Posterior vena cava (tissue), 2 donors: ENCODE measurements around the gene ARHGAP12. TPM values are rescaled to one million over a fixed set of nuclear protein-coding genes. Genes with fewer than 3 reads are reported as not detected.
"Not testable (repeated sequence)": the region's sequence is repeated elsewhere in the genome, so short reads cannot be mapped to it uniquely, and the experiment has no call there.

ENCODE experiments used
- DNase-seq: peaks from one replicate; pipeline ENCODE4 v3.0.0-alpha.2; 2020; ENCODE audit warnings: low spot score
- intact Hi-C, 2 donors: fragments of 100-400 bp; cut with DNase I; formaldehyde crosslinking; loops; one replicate each; pipeline versions ENCODE4 v1.14.1 to v1.14.2; 2022 to 2023
- total RNA-seq, 2 donors: library from RNA; stranded (reverse); fragmentation: NEBNext Ultra II Directional; extraction: Animal tissue kit (Norgen Biotek cat#: 25700); gene quantifications; one replicate each; pipeline ENCODE4 v1.2.1, GENCODE V29; 2021
- donor health status: DM: yes; HTN: yes; CAD: no.
- donor health status: DM: yes; HTN: yes; CAD: no.

ARHGAP12 gene
- total RNA-seq, 2 donors from 2014 or later = 27.6 to 32.6 TPM

DNA sequence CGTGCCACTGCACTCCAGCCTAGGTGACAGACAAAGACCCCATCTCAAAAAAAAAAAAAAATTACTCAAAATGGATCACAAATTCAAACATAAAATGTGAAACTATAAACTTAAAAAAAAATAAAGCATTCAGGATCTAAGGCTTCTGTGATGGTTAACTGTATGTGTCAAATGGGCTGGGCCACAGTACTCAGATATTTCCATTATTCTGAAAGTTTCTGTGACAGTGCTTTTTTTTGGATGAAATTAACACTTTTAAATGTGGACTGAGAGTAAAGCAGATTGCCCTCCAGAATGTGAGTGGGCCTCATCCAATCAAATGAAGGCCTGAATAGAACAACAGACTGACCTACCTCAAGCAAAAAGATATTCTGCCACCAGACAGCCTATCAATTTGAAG lies 26.0 kb downstream of the ARHGAP12 start:
- intact Hi-C loops = no loop called here
- DNase-seq = no peak

GRCh38 chr10:31897506-31897905 lies 31.1 kb downstream of the ARHGAP12 start:
- DNase-seq = no peak
- intact Hi-C loops = no loop called here

DNA sequence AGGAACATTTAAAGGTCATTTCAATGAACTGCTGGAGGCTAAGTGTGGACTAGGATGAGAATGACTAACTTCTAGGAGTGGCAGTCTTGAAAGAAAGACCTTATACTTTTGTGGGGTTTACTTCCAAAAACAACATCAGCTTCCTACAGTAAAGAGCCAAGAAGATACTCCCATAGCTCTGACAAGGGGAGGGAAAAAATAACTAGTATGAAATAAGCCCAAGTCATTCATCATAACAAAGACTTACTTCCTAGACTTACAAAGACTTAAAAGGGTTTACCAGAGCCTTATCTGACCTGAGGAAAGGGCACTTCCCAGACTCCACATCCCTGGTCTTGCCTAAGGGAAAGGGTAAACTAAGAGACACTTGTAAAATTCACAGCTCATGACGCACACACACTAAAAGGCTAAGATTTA lies 31.7 kb downstream of the ARHGAP12 start:
- intact Hi-C loops = no loop called here
- DNase-seq = no peak

- intact Hi-C loops, DNase-seq: not testable (repeated sequence)
Observed at GRCh38 chr10:31895722-31896121, 32.9 kb downstream of the ARHGAP12 start.

DNA sequence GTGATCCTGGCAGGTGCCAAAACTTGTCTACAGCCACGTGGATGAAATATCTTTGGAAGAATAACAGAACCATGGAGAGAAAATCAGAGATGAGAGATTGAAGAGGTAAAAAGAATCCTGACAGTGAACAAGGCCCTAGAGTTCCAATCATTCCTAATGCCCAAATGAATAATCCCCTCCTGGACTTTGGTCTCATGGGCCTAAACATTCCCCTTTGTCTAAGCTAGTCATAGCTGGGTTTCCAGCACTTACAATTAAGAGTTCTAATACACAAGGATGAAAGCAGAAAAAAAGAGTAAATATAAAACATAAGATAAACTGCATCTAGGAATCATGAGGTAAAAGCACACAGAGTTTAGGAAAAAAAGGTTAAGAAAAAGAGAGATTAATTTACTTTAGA lies 40.2 kb downstream of the ARHGAP12 start:
- no peak for DNase-seq
- intact Hi-C loops = no loop called here

- intact Hi-C loops = no loop called here
- DNase-seq = no peak
Observed at GRCh38 chr10:31887850-31888249, 40.8 kb downstream of the ARHGAP12 start.

GRCh38 chr10:31886885-31887284 lies 41.7 kb downstream of the ARHGAP12 start:
- intact Hi-C loops = no loop called here

GRCh38 chr10:31885971-31886370 lies 42.7 kb downstream of the ARHGAP12 start:
- intact Hi-C loops = no loop called here
- no peak for DNase-seq

More at GRCh38 chr10:31886885-31887284, 41.7 kb downstream of the ARHGAP12 start:
- no peak for DNase-seq

DNA sequence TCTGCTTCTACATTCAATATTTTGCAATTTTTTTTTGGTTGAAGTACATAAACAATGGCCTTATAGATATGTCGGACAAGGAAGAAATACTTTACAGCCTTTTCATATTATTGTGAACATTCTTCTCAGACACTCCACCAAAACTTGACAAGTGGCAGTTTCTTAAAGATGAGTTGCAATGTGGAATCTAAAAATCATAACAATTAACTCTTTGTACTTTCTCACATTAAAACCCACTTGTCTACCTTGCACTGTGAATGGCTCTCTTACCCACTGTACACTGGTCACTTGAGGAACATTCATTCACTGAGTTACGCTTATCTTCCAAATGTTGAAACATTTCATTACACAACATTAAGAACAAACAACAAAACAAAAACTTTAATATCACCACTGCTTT lies 44.2 kb downstream of the ARHGAP12 start:
- DNase-seq = no peak
- intact Hi-C loops = no loop called here

- intact Hi-C loops = no loop called here
- no peak for DNase-seq
Observed at GRCh38 chr10:31883397-31883796, 45.2 kb downstream of the ARHGAP12 start.

GRCh38 chr10:31878486-31878885 lies 50.1 kb downstream of the ARHGAP12 start:
- DNase-seq = no peak
- intact Hi-C loops = no loop called here

DNA sequence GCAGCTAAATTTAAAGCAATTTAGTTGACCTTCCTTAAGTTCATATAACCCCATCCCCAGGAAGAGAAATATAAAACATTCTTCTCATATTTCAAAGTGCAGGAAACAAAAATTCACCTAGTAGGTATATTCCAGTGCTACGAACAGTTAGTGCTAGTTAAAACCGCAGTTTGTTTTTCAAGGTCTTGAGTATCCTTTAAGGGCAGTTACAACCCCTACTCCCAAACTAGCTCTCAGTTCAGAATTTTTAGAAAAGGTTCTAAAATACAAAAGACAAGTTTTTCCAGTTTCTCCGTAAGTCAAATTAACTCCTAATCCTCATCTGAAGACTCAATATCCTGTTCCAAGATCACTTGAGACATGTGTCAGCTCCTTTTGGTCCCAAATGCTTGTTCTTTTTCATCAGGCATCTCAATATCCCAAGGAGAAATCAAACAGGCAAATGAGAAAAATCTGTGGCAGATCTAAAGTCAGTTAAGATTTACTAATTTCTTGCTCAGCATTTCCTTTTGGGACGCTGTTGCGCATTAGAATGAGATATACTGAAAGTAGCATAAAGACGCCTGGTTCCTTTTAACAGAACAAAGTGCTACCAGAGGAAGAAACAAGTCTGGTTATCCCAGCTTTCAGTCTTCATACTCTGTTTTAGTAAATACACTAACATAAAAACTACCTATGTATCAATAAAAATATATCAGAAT lies 51.8 kb downstream of the ARHGAP12 start:
- no peak for DNase-seq
- intact Hi-C loops = no loop called here

- intact Hi-C loops = no loop called here
- no peak for DNase-seq
Observed at GRCh38 chr10:31875608-31876007, 53.0 kb downstream of the ARHGAP12 start.

DNA sequence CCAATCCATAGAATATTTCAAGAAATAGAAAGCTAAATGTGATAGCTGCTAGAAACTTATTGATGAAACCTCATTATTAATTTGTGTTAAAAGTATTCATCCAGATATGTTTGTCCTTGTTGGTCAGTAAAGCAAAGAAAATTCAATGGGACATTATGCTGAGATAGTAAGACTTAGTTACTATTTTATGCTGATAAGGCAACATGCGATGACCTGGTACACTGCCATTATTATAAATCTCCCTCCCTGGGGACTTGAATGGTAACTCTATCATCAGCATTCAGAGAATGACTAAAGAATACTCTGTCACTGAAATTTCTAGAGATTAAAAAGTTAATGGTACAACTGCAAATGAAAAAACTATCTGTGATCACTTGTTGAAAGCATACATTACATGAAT lies 54.9 kb downstream of the ARHGAP12 start:
- no peak for DNase-seq
- intact Hi-C loops = no loop called here

GRCh38 chr10:31871266-31872065 lies 57.2 kb downstream of the ARHGAP12 start:
- DNase-seq = no peak
- intact Hi-C loops = no loop called here

- intact Hi-C loops = loop anchor here (10.0 kb wide), 2 partner anchors 77 to 327 kb away; no protein-coding TSS in a partner anchor
- no peak for DNase-seq
Observed at GRCh38 chr10:31867646-31868045, 61.0 kb downstream of the ARHGAP12 start.

- no peak for DNase-seq
- intact Hi-C loops = loop anchor here (10.0 kb wide), 2 partner anchors 79 to 329 kb away; no protein-coding TSS in a partner anchor
Observed at GRCh38 chr10:31866118-31866670, 62.4 kb downstream of the ARHGAP12 start.

- intact Hi-C loops = loop anchor here (5.0 to 10.0 kb wide), 3 partner anchors 80 to 330 kb away; no protein-coding TSS in a partner anchor
- DNase-seq = no peak
Observed at GRCh38 chr10:31864834-31865518, 63.7 kb downstream of the ARHGAP12 start.

DNA sequence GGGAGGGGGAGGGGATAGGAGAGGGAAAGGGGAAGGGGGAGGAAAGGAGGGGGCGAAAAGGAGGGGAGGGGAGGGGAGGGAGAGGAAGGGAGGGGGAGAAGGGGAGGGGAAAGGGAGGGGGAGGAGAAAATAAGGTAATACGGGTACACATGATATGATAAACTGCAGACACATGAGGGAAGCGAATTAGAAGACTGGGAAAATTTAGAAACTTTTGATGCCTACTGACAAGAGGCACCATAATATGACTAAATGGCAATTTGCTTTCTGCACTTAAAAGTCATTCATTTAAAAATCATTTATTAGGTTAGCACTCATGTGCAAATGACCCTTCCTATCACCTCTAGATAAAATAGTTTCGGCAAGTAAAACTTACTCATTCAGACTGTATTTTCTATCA lies 73.6 kb downstream of the ARHGAP12 start:
- intact Hi-C loops = no loop called here
- DNase-seq = no peak

- no peak for DNase-seq
- intact Hi-C loops = no loop called here
Observed at GRCh38 chr10:31853629-31854028, 75.0 kb downstream of the ARHGAP12 start.
